A673 (cell line): ENCODE data around the gene ATF5.

Source experiments
- EZH2 ChIP-seq: fragments of 200-600 bp; sonication (generic); IDR thresholded peaks from 2 replicates; pipeline ENCODE4 v1.6.1; 2017; ENCODE audit warnings: borderline replicate concordance, low read depth, mild to moderate bottlenecking, mixed read lengths, antibody characterized with exemption, low read length; ENCODE audit not compliant: poor library complexity, severe bottlenecking
- TF ChIP-seq, protein P1 (sequence below): fragments of 300-800, 200-600 bp; sonication (generic); conservative IDR thresholded peaks from 2 replicates; pipeline ENCODE4 v1.5.1; 2017; ENCODE audit warnings: low read depth, mild to moderate bottlenecking, antibody characterized with exemption, low read length, moderate library complexity, mixed read lengths

DNA sequence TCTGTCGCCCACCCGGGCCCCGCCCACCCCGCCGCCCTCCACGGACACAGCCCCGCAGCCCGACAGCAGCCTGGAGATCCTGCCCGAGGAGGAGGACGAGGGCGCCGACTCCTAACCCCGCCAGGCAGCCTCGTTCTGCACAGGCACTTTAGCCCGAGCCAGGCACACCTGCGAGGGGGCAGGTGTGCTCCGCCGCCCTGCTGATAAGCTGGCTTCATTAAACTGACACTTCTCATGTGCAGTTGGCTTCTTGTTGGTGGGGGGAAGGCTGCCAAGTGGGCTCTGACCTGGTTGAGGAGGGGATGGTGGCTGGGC lies 40.5 kb upstream of the ATF5 start:
- TF ChIP-seq EZH2 = no peak
- TF ChIP-seq, protein P1, sequence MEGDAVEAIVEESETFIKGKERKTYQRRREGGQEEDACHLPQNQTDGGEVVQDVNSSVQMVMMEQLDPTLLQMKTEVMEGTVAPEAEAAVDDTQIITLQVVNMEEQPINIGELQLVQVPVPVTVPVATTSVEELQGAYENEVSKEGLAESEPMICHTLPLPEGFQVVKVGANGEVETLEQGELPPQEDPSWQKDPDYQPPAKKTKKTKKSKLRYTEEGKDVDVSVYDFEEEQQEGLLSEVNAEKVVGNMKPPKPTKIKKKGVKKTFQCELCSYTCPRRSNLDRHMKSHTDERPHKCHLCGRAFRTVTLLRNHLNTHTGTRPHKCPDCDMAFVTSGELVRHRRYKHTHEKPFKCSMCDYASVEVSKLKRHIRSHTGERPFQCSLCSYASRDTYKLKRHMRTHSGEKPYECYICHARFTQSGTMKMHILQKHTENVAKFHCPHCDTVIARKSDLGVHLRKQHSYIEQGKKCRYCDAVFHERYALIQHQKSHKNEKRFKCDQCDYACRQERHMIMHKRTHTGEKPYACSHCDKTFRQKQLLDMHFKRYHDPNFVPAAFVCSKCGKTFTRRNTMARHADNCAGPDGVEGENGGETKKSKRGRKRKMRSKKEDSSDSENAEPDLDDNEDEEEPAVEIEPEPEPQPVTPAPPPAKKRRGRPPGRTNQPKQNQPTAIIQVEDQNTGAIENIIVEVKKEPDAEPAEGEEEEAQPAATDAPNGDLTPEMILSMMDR = no peak
